WTC11 (cell line): ENCODE data around the gene STRN3. TPM values are rescaled to one million over a fixed set of nuclear protein-coding genes. Genes with fewer than 3 reads are reported as not detected.

Source experiments
- ATAC-seq: fragments of 200-7000 bp; cut with Tn5 transposase; 2 replicates; pipeline ENCODE4 v1.10.0; 2021; ENCODE audit warnings: mild to moderate bottlenecking, moderate library complexity
- CTCF ChIA-PET: fragments of 300-600 bp; sonication (Branson Sonifier 250); formaldehyde crosslinking; loops from one replicate; lab custom pipeline; 2021; ENCODE audit warnings: antibody characterized with exemption; lab: Charles Lee
- POLR2A ChIA-PET: fragments of 350-600 bp; sonication (Branson Sonifier 250); formaldehyde crosslinking; loops from one replicate; lab custom pipeline; 2021; ENCODE audit warnings: antibody characterized with exemption; lab: Charles Lee
- DNase-seq: peaks from one replicate; pipeline ENCODE4 v3.0.0; 2021; ENCODE audit warnings: low spot score
- H3K27ac Mint-ChIP-seq: 2 replicates; pipeline ENCODE4 v1.8.0; 2021; ENCODE audit warnings: mixed read lengths
- H3K27me3 Mint-ChIP-seq: 2 replicates; pipeline ENCODE4 v1.8.0; 2021; ENCODE audit warnings: low read depth, mild to moderate bottlenecking, moderate library complexity, mixed read lengths
- H3K36me3 Mint-ChIP-seq: 2 replicates; pipeline ENCODE4 v1.8.0; 2021; ENCODE audit warnings: mixed read lengths
- H3K4me1 Mint-ChIP-seq: 2 replicates; pipeline ENCODE4 v1.8.0; 2022; ENCODE audit warnings: mixed read lengths
- H3K4me3 Mint-ChIP-seq: 2 replicates; pipeline ENCODE4 v1.8.0; 2021; ENCODE audit warnings: mild to moderate bottlenecking, moderate library complexity, mixed read lengths
- H3K9me3 Mint-ChIP-seq: 2 replicates; pipeline ENCODE4 v1.8.0; 2021; ENCODE audit warnings: mixed read lengths
- AFF4 ChIP-seq: sonication (generic); formaldehyde crosslinking; IDR thresholded peaks from 2 replicates; pipeline ENCODE4 v1.8.1; 2023; ENCODE audit warnings: mild to moderate bottlenecking, missing genetic modification reagents, borderline replicate concordance
- E2F1 ChIP-seq: sonication (generic); formaldehyde crosslinking; IDR thresholded peaks from 2 replicates; pipeline ENCODE4 v1.8.0; 2022; ENCODE audit warnings: mild to moderate bottlenecking, missing genetic modification reagents
- E2F5 ChIP-seq: sonication (generic); formaldehyde crosslinking; IDR thresholded peaks from 2 replicates; pipeline ENCODE4 v1.8.1; 2022; ENCODE audit warnings: mild to moderate bottlenecking, moderate library complexity, missing genetic modification reagents
- ERG ChIP-seq: fragments of 250-450 bp; sonication (Bioruptor Pico); IDR thresholded peaks from 2 replicates; pipeline ENCODE4 v1.8.0; 2021; ENCODE audit warnings: mild to moderate bottlenecking
- FOXK1 ChIP-seq: sonication (generic); formaldehyde crosslinking; IDR thresholded peaks from 2 replicates; pipeline ENCODE4 v1.8.0; 2022; ENCODE audit warnings: mild to moderate bottlenecking, moderate library complexity, missing genetic modification reagents
- GRHL2 ChIP-seq: fragments of 250-450 bp; sonication (Bioruptor Pico); IDR thresholded peaks from 2 replicates; pipeline ENCODE4 v1.8.0; 2022; ENCODE audit warnings: mild to moderate bottlenecking, moderate library complexity; ENCODE audit not compliant: insufficient replicate concordance, severe bottlenecking
- HMGXB4 ChIP-seq: sonication (generic); formaldehyde crosslinking; IDR thresholded peaks from 2 replicates; pipeline ENCODE4 v1.8.1; 2023; ENCODE audit warnings: mild to moderate bottlenecking, moderate library complexity, missing genetic modification reagents
- IRF2 ChIP-seq: sonication (generic); formaldehyde crosslinking; IDR thresholded peaks from 2 replicates; pipeline ENCODE4 v1.8.0; 2022; ENCODE audit warnings: low read depth, missing genetic modification reagents, borderline replicate concordance
- MAX ChIP-seq: sonication (generic); formaldehyde crosslinking; IDR thresholded peaks from 2 replicates; pipeline ENCODE4 v1.8.0; 2022; ENCODE audit warnings: mild to moderate bottlenecking, missing genetic modification reagents
- MYBL2 ChIP-seq: sonication (generic); formaldehyde crosslinking; IDR thresholded peaks from 2 replicates; pipeline ENCODE4 v1.8.1; 2023; ENCODE audit warnings: mild to moderate bottlenecking, moderate library complexity, missing genetic modification reagents
- NR1H2 ChIP-seq: sonication (generic); formaldehyde crosslinking; IDR thresholded peaks from 2 replicates; pipeline ENCODE4 v1.9.0; 2021; ENCODE audit warnings: mild to moderate bottlenecking, moderate library complexity, missing genetic modification reagents
- USF2 ChIP-seq: sonication (generic); formaldehyde crosslinking; IDR thresholded peaks from 2 replicates; pipeline ENCODE4 v1.8.1; 2023; ENCODE audit warnings: mild to moderate bottlenecking, missing genetic modification reagents, moderate library complexity
- ZNF121 ChIP-seq: sonication (generic); formaldehyde crosslinking; IDR thresholded peaks from 2 replicates; pipeline ENCODE4 v1.8.0; 2023; ENCODE audit warnings: missing genetic modification reagents
- ZNF138 ChIP-seq: sonication (generic); formaldehyde crosslinking; conservative IDR thresholded peaks from 2 replicates; pipeline ENCODE4 v1.8.1; 2022; ENCODE audit warnings: mild to moderate bottlenecking, moderate library complexity, missing genetic modification reagents
- ZNF263 ChIP-seq: sonication (generic); formaldehyde crosslinking; IDR thresholded peaks from 2 replicates; pipeline ENCODE4 v1.8.1; 2022; ENCODE audit warnings: low read depth, mild to moderate bottlenecking, moderate library complexity, missing genetic modification reagents
- ZNF671 ChIP-seq: fragments of 250-450 bp; sonication (Bioruptor Pico); IDR thresholded peaks from 2 replicates; pipeline ENCODE4 v1.8.0; 2021; ENCODE audit warnings: mild to moderate bottlenecking
- ZSCAN18 ChIP-seq: fragments of 250-450 bp; sonication (Bioruptor Pico); IDR thresholded peaks from 2 replicates; pipeline ENCODE4 v2.1.2; 2022; ENCODE audit warnings: mild to moderate bottlenecking, moderate library complexity
- total RNA-seq: library from RNA; stranded (reverse); gene quantifications from 3 replicates; pipeline ENCODE4 v1.2.3, GENCODE V29; 2021

The STRN3 gene
- total RNA-seq, 1 experiment from 2014 or later, result 37.1 TPM

- no peak for TF ChIP-seq ZSCAN18 (CRISPR knock-in tag)
Measured at GRCh38 chr14:30864934-30865333, 161.2 kb downstream of the STRN3 start (continued).

- Mint-ChIP-seq H3K36me3 (no peaks in the 10 kb centered on the region), H3K27me3 (no peaks in the 10 kb centered on the region), H3K4me1 (no peaks in the 10 kb centered on the region), H3K9me3 (no peaks in the 10 kb centered on the region), H3K4me3 (no peak overlapping the region), H3K27ac (no peak overlapping the region)
- CTCF ChIA-PET, result no interaction called here
- DNase-seq (no peak), ATAC-seq (no peak)
- POLR2A ChIA-PET, result no interaction called here
- TF ChIP-seq NR1H2 (CRISPR knock-in tag) (no peak), E2F5 (CRISPR knock-in tag) (no peak), ZNF263 (no peak), ZNF121 (no peak), FOXK1 (CRISPR knock-in tag) (no peak), E2F1 (CRISPR knock-in tag) (no peak), AFF4 (CRISPR knock-in tag) (no peak), MYBL2 (CRISPR knock-in tag) (no peak), USF2 (CRISPR knock-in tag) (no peak), MAX (CRISPR knock-in tag) (no peak), IRF2 (CRISPR knock-in tag) (no peak), ERG (no peak), ZNF671 (CRISPR knock-in tag) (no peak), ZNF138 (CRISPR knock-in tag) (no peak), GRHL2 (CRISPR knock-in tag) (no peak), HMGXB4 (no peak)
Measured at GRCh38 chr14:30861200-30861599, 165.0 kb downstream of the STRN3 start.
